Smooth muscle cell (in vitro differentiated cells): ENCODE measurements around the gene CLIP1. TPM values are rescaled to one million over a fixed set of nuclear protein-coding genes. Genes with fewer than 3 reads are reported as not detected.
A peak's percentile ranks its signal among the peaks of the same experiment; 100 is the strongest.

ENCODE experiments used
- DNase-seq: peaks from one replicate; lab custom pipeline; 2025; ENCODE audit not compliant: unreplicated experiment; lab: John Stamatoyannopoulos, UW
- H2AFZ ChIP-seq: fragments of 200-600 bp; sonication (generic); 2 replicates; pipeline ENCODE4 v1.6.0; 2016; ENCODE audit warnings: antibody characterized with exemption, low read depth, mild to moderate bottlenecking
- H3F3A ChIP-seq: fragments of 200-600 bp; sonication (generic); 2 replicates; pipeline ENCODE4 v1.6.0; 2017; ENCODE audit warnings: antibody characterized with exemption, low read depth
- H3K27ac ChIP-seq: fragments of 200-600 bp; sonication (generic); 2 replicates; pipeline ENCODE4 v1.5.1; 2016; ENCODE audit warnings: low read depth, mild to moderate bottlenecking
- H3K27me3 ChIP-seq: fragments of 200-600 bp; sonication (generic); 2 replicates; pipeline ENCODE4 v1.6.1; 2016; ENCODE audit warnings: low read depth, mild to moderate bottlenecking
- H3K36me3 ChIP-seq: fragments of 200-600 bp; sonication (generic); 2 replicates; pipeline ENCODE4 v1.5.1; 2016; ENCODE audit warnings: low read depth
- H3K4me1 ChIP-seq: fragments of 200-600 bp; sonication (generic); 2 replicates; pipeline ENCODE4 v1.5.1; 2016; ENCODE audit warnings: low read depth
- H3K4me2 ChIP-seq: fragments of 200-600 bp; sonication (generic); 2 replicates; pipeline ENCODE4 v1.6.0; 2016; ENCODE audit warnings: mild to moderate bottlenecking
- H3K4me3 ChIP-seq: fragments of 200-600 bp; sonication (generic); 2 replicates; pipeline ENCODE4 v1.5.1; 2016; ENCODE audit warnings: mild to moderate bottlenecking
- H3K79me2 ChIP-seq: fragments of 200-600 bp; sonication (generic); 2 replicates; pipeline ENCODE4 v1.6.0; 2016; ENCODE audit warnings: low read depth, mild to moderate bottlenecking
- H3K9ac ChIP-seq: fragments of 200-600 bp; sonication (generic); 2 replicates; pipeline ENCODE4 v1.6.0; 2016; ENCODE audit warnings: low read depth
- H3K9me3 ChIP-seq: fragments of 200-600 bp; sonication (generic); replicated peaks from 2 replicates; pipeline ENCODE4 v1.5.1; 2016; ENCODE audit warnings: low read depth
- H4K20me1 ChIP-seq: fragments of 200-600 bp; sonication (generic); 2 replicates; pipeline ENCODE4 v1.6.0; 2016; ENCODE audit warnings: low read depth
- CTCF ChIP-seq: fragments of 200-600 bp; sonication (generic); IDR thresholded peaks from 2 replicates; pipeline ENCODE4 v1.5.1; 2017; ENCODE audit warnings: borderline replicate concordance, mild to moderate bottlenecking, antibody characterized with exemption; ENCODE audit not compliant: insufficient read depth, poor library complexity, severe bottlenecking
- WGBS: methylation state at CpG from one replicate; pipeline ENCODE4 v1.1.7; 2016; ENCODE audit warnings: low lambda C conversion rate; 5-methylcytosine and 5-hydroxymethylcytosine counted together
- polyA plus RNA-seq: library from polyadenylated mRNA; unstranded; fragments of >200 nt; fragmentation: Nextera tagmentation; extraction: Ambion mirVana; gene quantifications from 2 replicates; pipeline ENCODE4 v1.2.1, GENCODE V29; 2016
- total RNA-seq: library from RNA; depleted of rRNA; stranded (reverse); fragments of >200 nt; gene quantifications from 2 replicates; pipeline ENCODE4 v1.2.3, GENCODE V29; 2014

Gene CLIP1
- total and polyA plus RNA-seq, 2 experiments from 2014 or later = 15.3 to 40.4 TPM

- Histone ChIP-seq H3K4me2 (no peak overlapping the region), H3K4me1 (no peaks in the 10 kb centered on the region), H3K9ac (no peak overlapping the region), H3K79me2 (no peaks in the 10 kb centered on the region), H3K9me3 (no peaks in the 10 kb centered on the region), H3K36me3 (peaks cover 14% of the 10 kb centered on the region), H3K4me3 (no peak overlapping the region), H3K27ac (no peak overlapping the region), H2AFZ (no peak overlapping the region), H4K20me1 (no peaks in the 10 kb centered on the region), H3F3A (no peaks in the 10 kb centered on the region), H3K27me3 (no peaks in the 10 kb centered on the region)
- 55% methylated on average over 3 of the region's 3 CpGs for WGBS
- TF ChIP-seq CTCF = peak; percentile 78
- DNase-seq = no peak
Measured at GRCh38 chr12:122356192-122356635, 66.3 kb downstream of the CLIP1 start.

- H3K4me1 ChIP-seq = no peaks in the 10 kb centered on the region
- no peaks in the 10 kb centered on the region for H3F3A ChIP-seq
- no peak for TF ChIP-seq CTCF
- no peak overlapping the region for H3K27ac ChIP-seq
- no peaks in the 10 kb centered on the region for H3K27me3 ChIP-seq
- no peaks in the 10 kb centered on the region for H4K20me1 ChIP-seq
- WGBS = 93% methylated on average over 11 of the region's 11 CpGs
- no peak for DNase-seq
- peaks cover 12% of the 10 kb centered on the region for H3K36me3 ChIP-seq
- no peak overlapping the region for H3K4me2 ChIP-seq
- no peaks in the 10 kb centered on the region for H3K9me3 ChIP-seq
- no peak overlapping the region for H3K9ac ChIP-seq
- H2AFZ ChIP-seq = no peak overlapping the region
- H3K4me3 ChIP-seq = no peak overlapping the region
- H3K79me2 ChIP-seq = no peaks in the 10 kb centered on the region
Measured at GRCh38 chr12:122355706-122356105, 66.8 kb downstream of the CLIP1 start.

GRCh38 chr12:122354958-122355641 is 67.4 kb downstream of the CLIP1 start:
- 98% methylated on average over 24 of the region's 24 CpGs for whole genome bisulfite sequencing

More at GRCh38 chr12:122354958-122355641, 67.4 kb downstream of the CLIP1 start:
- H3K4me2 ChIP-seq = no peak overlapping the region
- H2AFZ ChIP-seq = no peak overlapping the region
- DNase-seq = no peak
- no peaks in the 10 kb centered on the region for H3K79me2 ChIP-seq
- no peak overlapping the region for H3K27ac ChIP-seq
- no peaks in the 10 kb centered on the region for H3K9me3 ChIP-seq
- no peaks in the 10 kb centered on the region for H3K4me1 ChIP-seq
- peaks cover 9% of the 10 kb centered on the region for H3K36me3 ChIP-seq
- no peaks in the 10 kb centered on the region for H4K20me1 ChIP-seq
- no peak overlapping the region for H3K4me3 ChIP-seq
- H3F3A ChIP-seq = no peaks in the 10 kb centered on the region
- no peak for TF ChIP-seq CTCF
- H3K9ac ChIP-seq = no peak overlapping the region
- H3K27me3 ChIP-seq = no peaks in the 10 kb centered on the region
